G401.6 (cell line): ENCODE data around the gene OR51B5.
"Not testable (repeated sequence)": the region's sequence is repeated elsewhere in the genome, so short reads cannot be mapped to it uniquely, and the experiment has no call there.

ENCODE experiments used
- FAIRE-seq: peaks from 2 replicates; lab custom pipeline; 2012; peaks lifted over from hg19 to GRCh38; lab: Jason Lieb, UNC

Gene OR51B5

GRCh38 chr11:5324197-5324596 lies 19.1 kb downstream of the OR51B5 start, which contains the start of gene OR51B2:
OR51B2 (minus strand) TSS chr11:5324297; CDS start chr11:5324297, 0 bp downstream.
- FAIRE-seq, result no peak

DNA sequence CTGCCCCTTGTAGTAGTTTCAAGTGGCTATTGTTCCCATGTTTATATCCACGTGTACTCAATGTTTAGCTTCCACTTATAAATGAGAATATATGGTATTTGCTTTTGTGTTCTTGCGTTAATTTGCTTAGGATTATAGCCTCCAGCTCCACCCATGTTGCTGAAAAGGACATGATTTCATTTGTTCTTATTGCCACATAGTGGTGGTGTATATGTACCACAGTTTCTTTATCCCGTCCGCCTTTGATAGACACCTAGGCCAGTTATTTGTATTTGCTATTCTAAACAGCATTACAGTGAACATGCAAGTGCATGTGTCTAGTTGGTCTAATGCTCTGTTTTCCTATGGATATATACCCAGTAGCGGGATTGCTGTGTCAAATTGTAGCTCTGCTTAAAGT lies 26.0 kb downstream of the OR51B5 start:
- no peak for FAIRE-seq

DNA sequence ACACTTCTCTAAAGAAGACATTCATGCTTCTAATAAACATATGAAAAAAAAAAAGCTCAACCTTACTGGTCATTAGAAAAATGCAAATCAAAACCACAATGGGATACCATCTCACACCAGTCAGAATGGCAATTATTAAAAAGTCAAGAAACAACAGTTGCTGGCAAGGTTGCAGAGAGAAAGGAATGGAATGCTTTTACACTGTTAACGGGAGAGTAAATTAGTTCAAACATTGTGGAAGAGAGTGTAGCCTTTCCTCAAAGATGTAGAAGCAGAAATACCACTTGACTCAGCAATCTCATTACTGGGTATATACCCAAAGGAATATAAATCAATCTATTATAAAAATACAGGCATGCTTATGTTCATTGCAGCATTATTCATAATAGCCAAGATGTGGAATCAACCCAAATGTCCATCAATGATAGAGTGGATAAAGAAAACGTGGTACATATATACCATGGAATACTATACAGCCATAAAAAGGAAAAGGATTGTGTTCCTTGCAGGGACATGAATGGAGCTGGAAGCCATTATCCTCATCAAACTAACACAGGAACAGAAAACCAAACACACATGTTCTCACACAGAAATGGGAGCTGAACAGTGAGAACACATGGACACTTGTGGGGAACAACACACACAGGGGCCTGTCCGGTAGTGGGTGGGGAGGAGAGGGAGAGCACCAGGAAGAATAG lies 29.8 kb downstream of the OR51B5 start:
- not testable (repeated sequence) for FAIRE-seq

DNA sequence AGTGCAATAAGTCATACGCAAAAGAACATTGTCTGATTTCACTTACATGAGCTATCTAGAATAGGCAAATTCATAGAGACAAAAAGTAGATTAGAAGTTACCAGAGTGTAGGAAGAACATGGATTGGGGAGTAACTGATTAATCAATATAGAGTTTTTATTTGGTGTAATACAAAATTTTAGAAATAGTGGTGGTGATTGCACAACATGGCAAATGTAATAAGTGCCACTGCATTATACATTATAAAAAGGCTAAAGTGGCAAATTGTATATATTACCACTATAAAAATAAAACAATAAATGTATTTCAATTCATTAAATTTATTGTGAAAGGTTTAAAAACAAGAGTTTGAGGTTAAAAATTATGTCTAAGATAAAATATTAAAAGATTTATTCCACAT lies 32.9 kb downstream of the OR51B5 start:
- no peak for FAIRE-seq

DNA sequence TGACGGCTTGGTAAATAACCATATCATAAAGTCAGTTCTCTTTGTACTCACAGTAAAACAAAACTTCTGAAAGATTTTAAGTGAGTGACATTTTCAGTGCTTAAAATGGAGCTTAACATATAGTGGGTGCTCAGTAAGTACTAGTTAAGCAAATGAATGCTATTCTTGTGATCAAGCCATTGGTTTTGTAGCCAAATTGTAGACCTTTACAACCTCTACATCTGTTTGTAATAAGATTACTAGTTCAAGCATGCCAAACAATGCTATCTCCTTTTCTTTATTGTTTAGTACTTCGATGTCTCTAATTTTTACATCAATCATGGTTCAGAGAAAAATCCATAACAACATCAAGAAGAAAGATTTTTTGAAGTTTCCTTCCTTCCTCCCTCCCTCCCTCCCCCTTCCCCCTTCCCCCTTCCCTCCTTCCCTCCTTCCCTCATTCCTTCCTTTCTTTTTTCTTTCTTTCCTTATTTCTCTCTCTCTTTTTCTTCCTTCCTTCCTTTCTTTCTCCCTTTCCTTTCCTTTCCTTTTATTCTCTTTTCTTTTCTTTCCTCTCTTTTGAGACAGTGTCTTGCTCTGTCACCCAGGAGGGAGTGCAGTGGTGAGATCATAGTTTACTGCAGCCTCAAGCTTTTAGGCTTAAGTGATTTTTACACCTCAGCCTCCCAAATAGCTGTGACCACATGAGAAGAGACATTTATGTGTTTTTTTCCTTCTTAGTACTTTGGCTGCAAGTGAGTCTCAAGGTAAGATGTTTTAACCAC lies 35.9 kb downstream of the OR51B5 start:
- no peak for FAIRE-seq

DNA sequence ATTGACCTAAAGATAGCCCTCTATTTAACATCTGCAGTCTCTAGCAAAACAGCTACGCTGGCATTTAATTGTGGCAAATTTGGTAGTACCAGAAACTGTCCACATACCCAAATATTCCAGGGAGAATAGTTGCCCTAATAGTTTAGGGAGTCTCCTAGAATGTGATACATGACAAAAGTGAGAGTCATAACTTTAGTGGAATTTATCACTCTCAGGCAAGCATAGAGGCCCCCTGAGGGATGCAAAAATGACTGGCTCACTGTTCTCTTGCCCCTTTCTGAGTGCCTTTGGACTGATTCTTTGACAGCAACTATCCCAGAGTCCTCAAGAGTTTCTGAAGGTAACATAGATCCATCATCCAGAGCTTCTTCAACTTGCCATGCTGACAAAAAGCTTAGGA lies 39.3 kb downstream of the OR51B5 start:
- FAIRE-seq, result no peak

DNA sequence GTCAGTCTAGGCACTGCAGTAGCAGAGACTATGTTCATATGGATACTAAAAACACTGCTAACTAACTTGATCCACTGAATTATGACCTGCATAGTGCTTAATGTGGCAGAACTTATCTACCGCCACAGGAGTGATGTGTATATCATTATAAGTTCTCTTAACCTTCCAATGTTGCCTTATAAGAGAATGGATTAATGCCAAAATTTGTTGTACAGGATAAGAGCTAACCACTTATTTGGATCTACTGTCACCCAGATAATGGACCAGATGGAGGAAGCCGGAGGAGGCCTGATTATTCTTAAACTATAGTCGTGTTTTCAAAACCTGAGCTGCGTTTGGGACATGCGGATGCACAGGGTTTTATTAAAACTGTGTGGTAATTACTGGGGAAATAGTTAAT lies 39.7 kb downstream of the OR51B5 start:
- no peak for FAIRE-seq

DNA sequence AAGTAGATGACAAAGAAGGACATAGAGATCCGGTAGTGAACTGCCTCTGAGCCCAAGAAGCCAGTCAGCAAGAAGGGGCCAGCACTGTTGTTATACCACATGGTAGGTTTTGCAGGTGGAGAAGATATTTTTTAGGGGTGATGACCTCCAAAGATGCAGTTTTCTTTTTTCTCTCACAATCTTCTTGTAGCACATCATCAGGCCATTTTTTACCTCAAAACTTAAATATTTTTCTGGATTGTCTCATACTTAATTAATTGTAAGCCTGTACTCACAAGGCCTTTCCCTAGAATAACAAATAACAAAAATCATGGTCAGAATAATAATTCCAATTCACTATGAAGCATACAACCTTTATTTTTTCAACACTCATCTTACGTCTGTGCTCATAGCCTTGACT lies 41.5 kb downstream of the OR51B5 start, which contains the start of gene OR51B4:
OR51B4 (minus strand) TSS at position 101 of the 400 bp plus-strand sequence; CDS start at position 101, 0 bp downstream.
- no peak for FAIRE-seq

GRCh38 chr11:5300251-5300650 lies 43.1 kb downstream of the OR51B5 start:
- no peak for FAIRE-seq

- FAIRE-seq, result no peak
These were observed 44.9 kb downstream of the OR51B5 start for GRCh38 chr11:5298451-5298850.

GRCh38 chr11:5297721-5298323 lies 45.5 kb downstream of the OR51B5 start:
- no peak for FAIRE-seq

DNA sequence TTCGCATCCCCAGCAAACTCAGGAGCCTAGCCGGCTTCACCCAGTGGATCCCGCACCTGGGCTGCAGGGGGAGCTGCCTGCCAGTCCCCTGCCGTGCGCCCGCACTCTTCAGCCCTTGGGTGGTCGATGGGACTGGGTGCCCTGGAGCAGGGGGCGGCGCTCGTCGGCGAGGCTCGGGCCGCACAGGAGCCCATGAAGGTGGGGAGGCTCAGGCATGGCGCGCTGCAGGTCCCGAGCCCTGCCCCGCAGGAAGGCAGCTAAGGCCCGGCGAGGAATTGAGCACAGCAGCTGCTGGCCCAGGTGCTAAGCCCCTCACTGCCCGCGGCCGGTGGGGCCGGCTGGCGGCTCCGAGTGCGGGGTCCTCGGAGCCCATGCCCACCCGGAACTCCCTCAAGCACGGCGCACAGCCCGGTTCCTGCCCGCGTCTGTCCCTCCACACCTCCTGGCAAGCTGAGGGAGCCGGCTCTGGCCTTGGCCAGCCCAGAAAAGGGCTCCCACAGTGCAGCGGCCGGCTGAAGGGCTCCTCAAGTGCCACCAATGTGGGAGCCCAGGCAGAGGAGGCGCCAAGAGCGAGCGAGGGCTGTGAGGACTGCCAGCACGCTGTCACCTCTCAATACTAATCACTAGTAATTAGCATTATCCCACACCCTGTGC lies 48.9 kb downstream of the OR51B5 start:
- FAIRE-seq, result not testable (repeated sequence)

GRCh38 chr11:5293028-5293427 lies 50.3 kb downstream of the OR51B5 start:
- FAIRE-seq, result no peak
